GM12878 (cell line): ENCODE data around the gene NRXN3. TPM values are rescaled to one million over a fixed set of nuclear protein-coding genes. Genes with fewer than 3 reads are reported as not detected.

ENCODE experiments used
- ATAC-seq: fragments of 200-7000 bp; cut with Tn5 transposase; 3 replicates; pipeline ENCODE4 v1.9.1; 2020; ENCODE audit warnings: mild to moderate bottlenecking, moderate library complexity
- BruUV-seq: library from RNA; stranded (reverse); fragments of 400-500 nt; replicated peaks from 2 replicates; lab custom pipeline; 2021; lab: Mats Ljungman, UMichigan
- CTCF ChIA-PET: fragments of 300-600 bp; sonication (Branson Sonifier 250); formaldehyde crosslinking; extraction: SDS; loops from one replicate; lab custom pipeline; 2021; ENCODE audit warnings: inconsistent platforms; lab: Yijun Ruan, JAX
- POLR2A ChIA-PET: fragments of 350-600 bp; formaldehyde crosslinking; extraction: SDS; loops from one replicate; lab custom pipeline; 2021; ENCODE audit warnings: inconsistent platforms; lab: Charles Lee
- RAD21 ChIA-PET: fragments of 300-600 bp; sonication (Branson Sonifier 250); formaldehyde crosslinking; loops from one replicate; lab custom pipeline; 2023; ENCODE audit warnings: antibody characterized with exemption; ENCODE audit not compliant: unreplicated experiment; lab: Charles Lee
- SMC1A ChIA-PET: fragments of 300-600 bp; sonication (Branson Sonifier 250); formaldehyde crosslinking; loops from one replicate; lab custom pipeline; 2023; ENCODE audit not compliant: unreplicated experiment, uncharacterized antibody; lab: Charles Lee
- DNase-seq: peaks from one replicate; pipeline ENCODE4 v3.0.0-alpha.2; 2011; ENCODE audit warnings: low read depth, low spot score
- FAIRE-seq: peaks from 3 replicates; lab custom pipeline; 2011; peaks lifted over from hg19 to GRCh38; lab: Jason Lieb, UNC
- H2AFZ ChIP-seq: 2 replicates; pipeline ENCODE4 v1.6.0; 2011; ENCODE audit warnings: low read depth, low read length, control low read depth; ENCODE audit not compliant: control insufficient read depth
- H3K27ac ChIP-seq: 2 replicates; pipeline ENCODE4 v1.5.1; 2011; ENCODE audit warnings: control low read depth; ENCODE audit not compliant: control insufficient read depth, insufficient read depth
- H3K27me3 ChIP-seq, 2 experiments: replicated peaks in 1 of 2; 2 replicates each; pipeline versions ENCODE4 v1.6.0 to v1.6.1; 2011; ENCODE audit warnings: low read length in 1 of 2; ENCODE audit not compliant: control insufficient read depth in 2 of 2, insufficient read depth in 2 of 2
- H3K36me3 ChIP-seq, 2 experiments: 2 replicates each; pipeline ENCODE4 v1.5.1; 2011; ENCODE audit warnings: low read length in 1 of 2; ENCODE audit not compliant: control insufficient read depth in 2 of 2, insufficient read depth in 2 of 2
- H3K4me1 ChIP-seq: 2 replicates; pipeline ENCODE4 v1.6.1; 2011; ENCODE audit warnings: mild to moderate bottlenecking, low read length, moderate library complexity, mixed read lengths; ENCODE audit not compliant: control insufficient read depth, insufficient read depth
- H3K4me2 ChIP-seq: 2 replicates; pipeline ENCODE4 v1.6.0; 2011; ENCODE audit warnings: control low read depth; ENCODE audit not compliant: control insufficient read depth, insufficient read depth
- H3K4me3 ChIP-seq: fragments of 200-600 bp; sonication (generic); 2 replicates; pipeline ENCODE4 v1.5.1; 2016
- H3K79me2 ChIP-seq: 2 replicates; pipeline ENCODE4 v1.6.0; 2011; ENCODE audit warnings: low read length; ENCODE audit not compliant: control insufficient read depth, insufficient read depth
- H3K9ac ChIP-seq: 2 replicates; pipeline ENCODE4 v1.8.0; 2011; ENCODE audit warnings: low read length, control low read depth, mixed read lengths; ENCODE audit not compliant: control insufficient read depth, insufficient read depth
- H3K9me3 ChIP-seq: replicated peaks from 3 replicates; pipeline ENCODE4 v1.5.1; 2011; ENCODE audit warnings: mild to moderate bottlenecking, low read length; ENCODE audit not compliant: control insufficient read depth, insufficient read depth
- H4K20me1 ChIP-seq: 2 replicates; pipeline ENCODE4 v1.6.0; 2011; ENCODE audit not compliant: control insufficient read depth, insufficient read depth
- BCL11A ChIP-seq: IDR thresholded peaks from 2 replicates; pipeline ENCODE4 v1.6.1; 2011; ENCODE audit warnings: low read depth, low read length
- HDAC2 ChIP-seq: fragments of 200-600 bp; sonication (generic); IDR thresholded peaks from 2 replicates; pipeline ENCODE4 v1.6.1; 2017
- IKZF1 ChIP-seq: fragments of 450-650 bp; conservative IDR thresholded peaks from 2 replicates; pipeline ENCODE4 v1.6.1; 2017; ENCODE audit warnings: antibody characterized with exemption, mild to moderate bottlenecking
- JUNB ChIP-seq: IDR thresholded peaks from 2 replicates; pipeline ENCODE4 v1.6.1; 2016; ENCODE audit warnings: antibody characterized with exemption, mild to moderate bottlenecking
- JUND ChIP-seq: IDR thresholded peaks from 2 replicates; pipeline ENCODE4 v1.6.1; 2012; ENCODE audit warnings: low read depth, mild to moderate bottlenecking, low read length, improper control_type of control experiment, moderate library complexity
- LARP7 ChIP-seq: fragments of 450-650 bp; IDR thresholded peaks from 2 replicates; pipeline ENCODE4 v1.6.1; 2017; ENCODE audit warnings: mild to moderate bottlenecking
- SMC3 ChIP-seq: IDR thresholded peaks from 2 replicates; pipeline ENCODE4 v1.6.1; 2011; ENCODE audit warnings: low read length, improper control_type of control experiment, borderline replicate concordance
- TARDBP ChIP-seq: IDR thresholded peaks from 2 replicates; pipeline ENCODE4 v1.6.1; 2016; ENCODE audit warnings: borderline replicate concordance
- ZNF24 ChIP-seq: fragments of 450-650 bp; IDR thresholded peaks from 2 replicates; pipeline ENCODE4 v1.6.1; 2017; ENCODE audit warnings: antibody characterized with exemption, mild to moderate bottlenecking
- WGBS: methylation state at CpG from one replicate; pipeline ENCODE4 v1.1.6; 2016; ENCODE audit warnings: low lambda C conversion rate; ENCODE audit not compliant: insufficient replicate concordance, insufficient coverage; ENCODE audit errors: missing lambda C conversion rate; 5-methylcytosine and 5-hydroxymethylcytosine counted together
- in situ Hi-C: fragments of 300-500 bp; cut with MboI; formaldehyde crosslinking; loops from 9 replicates; pipeline ENCODE4 v1.14.3; 2018; ENCODE audit warnings: mixed read lengths
- intact Hi-C: fragments of 100-400 bp; cut with micrococcal nuclease; formaldehyde crosslinking; loops from one replicate; pipeline ENCODE4 v1.14.2; 2022; ENCODE audit not compliant: unreplicated experiment
- polyA plus RNA-seq, 11 experiments: library from polyadenylated mRNA; depleted of rRNA in 4 of 11; unstranded in 6 of 11; stranded (reverse) in 5 of 11; fragments of >200 nt; fragmentation: Nextera tagmentation in 4 of 11; fragmentation: Illumina TruSeq in 1 of 11; extraction: Ambion mirVana in 4 of 11; extraction: Trizol in 1 of 11; gene quantifications; 1 replicate in 1 of 11; 2 replicates in 10 of 11; pipeline versions ENCODE4 v1.2.1 to v1.2.3, GENCODE V29; 2011 to 2016; ENCODE audit warnings: inconsistent platforms in 2 of 11, missing spikeins in 2 of 11, low read depth in 1 of 11
- total RNA-seq, 4 experiments: library from RNA; depleted of rRNA in 3 of 4; stranded (reverse); fragments of >200 nt in 3 of 4; fragmentation: Illumina TruSeq in 1 of 4; extraction: Trizol in 1 of 4; gene quantifications; 2 replicates each; pipeline versions ENCODE4 v1.2.1 to v1.2.3, GENCODE V29; 2013 to 2021
- TF ChIP-seq, protein P1 (sequence below), 3 experiments: IDR thresholded peaks in 2 of 3; conservative IDR thresholded peaks in 1 of 3; 2 replicates each; pipeline ENCODE4 v1.5.1; 2011; ENCODE audit warnings: low read depth in 3 of 3, low read length in 3 of 3, mild to moderate bottlenecking in 3 of 3, control low read depth in 2 of 3, moderate library complexity in 2 of 3, inconsistent platforms in 1 of 3, mixed read lengths in 1 of 3; ENCODE audit not compliant: control insufficient read depth in 2 of 3, insufficient read depth in 1 of 3; ENCODE audit errors: extremely low read depth in 1 of 3
- TF ChIP-seq, protein P2 (sequence below): IDR thresholded peaks from 2 replicates; pipeline ENCODE4 v1.6.1; 2012; ENCODE audit warnings: mild to moderate bottlenecking, low read depth, low read length

The NRXN3 gene
- total and polyA plus RNA-seq, 10 of the 15 experiments (the other 5 are each of a cell fraction or from before 2014, with no cell fraction given): 0.52 to 3.3 (median 1.4) TPM

DNA sequence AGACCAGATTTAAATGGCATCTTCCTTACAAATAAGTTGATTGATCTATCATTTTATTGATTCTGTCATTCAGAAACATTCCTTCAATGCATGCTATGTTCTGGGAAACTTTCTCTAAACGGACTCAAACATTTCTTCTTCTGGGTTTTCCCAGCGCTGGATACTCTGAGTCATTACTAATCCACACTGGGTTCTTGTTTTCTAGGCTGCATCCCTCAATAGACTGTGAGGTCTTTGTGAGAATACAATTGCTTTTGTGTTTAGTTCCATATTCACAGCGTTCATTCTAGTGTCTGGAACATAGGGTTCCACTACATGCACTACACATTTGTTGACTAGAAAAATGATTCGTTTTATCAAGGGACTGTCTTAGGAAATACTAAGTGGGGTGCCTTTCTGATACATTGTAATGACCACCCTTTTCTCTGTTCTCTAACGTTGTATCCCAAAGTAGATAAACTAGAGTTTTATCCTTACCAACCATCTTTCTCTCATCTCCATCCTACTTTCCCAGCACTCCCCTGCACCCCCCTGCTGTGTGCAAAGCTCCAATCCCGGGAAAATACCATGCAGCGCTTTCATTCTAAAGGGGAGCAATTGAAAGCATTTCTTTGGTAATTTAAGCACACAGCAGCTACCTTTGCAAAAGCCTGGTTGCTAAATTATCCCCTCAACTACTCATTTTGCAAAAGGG is 1162.5 kb downstream of the NRXN3 start:
- Histone ChIP-seq H3K79me2 (no peaks in the 10 kb centered on the region), H3K4me2 (no peak overlapping the region), H3K27me3 (no peaks in the 10 kb centered on the region), H3K27ac (no peak overlapping the region), H3K4me1 (no peaks in the 10 kb centered on the region), H3K36me3 (no peaks in the 10 kb centered on the region), H3K9ac (no peak overlapping the region), H4K20me1 (no peaks in the 10 kb centered on the region), H2AFZ (no peak overlapping the region), H3K4me3 (no peak overlapping the region), H3K9me3 (no peaks in the 10 kb centered on the region; the same call in 2 of the 3 replicates)
- 0% methylated on average over 7 of the region's 7 CpGs for WGBS
- intact Hi-C loops (no loop called here), in situ Hi-C loops (no loop called here)
- no peak for ATAC-seq
- CTCF ChIA-PET: no interaction called here
- no peak for DNase-seq
- TF ChIP-seq LARP7: no peak
- TF ChIP-seq, protein P1, sequence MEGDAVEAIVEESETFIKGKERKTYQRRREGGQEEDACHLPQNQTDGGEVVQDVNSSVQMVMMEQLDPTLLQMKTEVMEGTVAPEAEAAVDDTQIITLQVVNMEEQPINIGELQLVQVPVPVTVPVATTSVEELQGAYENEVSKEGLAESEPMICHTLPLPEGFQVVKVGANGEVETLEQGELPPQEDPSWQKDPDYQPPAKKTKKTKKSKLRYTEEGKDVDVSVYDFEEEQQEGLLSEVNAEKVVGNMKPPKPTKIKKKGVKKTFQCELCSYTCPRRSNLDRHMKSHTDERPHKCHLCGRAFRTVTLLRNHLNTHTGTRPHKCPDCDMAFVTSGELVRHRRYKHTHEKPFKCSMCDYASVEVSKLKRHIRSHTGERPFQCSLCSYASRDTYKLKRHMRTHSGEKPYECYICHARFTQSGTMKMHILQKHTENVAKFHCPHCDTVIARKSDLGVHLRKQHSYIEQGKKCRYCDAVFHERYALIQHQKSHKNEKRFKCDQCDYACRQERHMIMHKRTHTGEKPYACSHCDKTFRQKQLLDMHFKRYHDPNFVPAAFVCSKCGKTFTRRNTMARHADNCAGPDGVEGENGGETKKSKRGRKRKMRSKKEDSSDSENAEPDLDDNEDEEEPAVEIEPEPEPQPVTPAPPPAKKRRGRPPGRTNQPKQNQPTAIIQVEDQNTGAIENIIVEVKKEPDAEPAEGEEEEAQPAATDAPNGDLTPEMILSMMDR (IDR thresholded peaks at IDR 0.05 in 2 of 3, conservative IDR thresholded peaks at IDR 0.05 in 1 of 3; ENCODE audit: control insufficient read depth in 2 of 3, extremely low read depth in 1 of 3, insufficient read depth in 1 of 3, low read depth in 3 of 3, low read length in 3 of 3): no peak
- TF ChIP-seq, protein P2, sequence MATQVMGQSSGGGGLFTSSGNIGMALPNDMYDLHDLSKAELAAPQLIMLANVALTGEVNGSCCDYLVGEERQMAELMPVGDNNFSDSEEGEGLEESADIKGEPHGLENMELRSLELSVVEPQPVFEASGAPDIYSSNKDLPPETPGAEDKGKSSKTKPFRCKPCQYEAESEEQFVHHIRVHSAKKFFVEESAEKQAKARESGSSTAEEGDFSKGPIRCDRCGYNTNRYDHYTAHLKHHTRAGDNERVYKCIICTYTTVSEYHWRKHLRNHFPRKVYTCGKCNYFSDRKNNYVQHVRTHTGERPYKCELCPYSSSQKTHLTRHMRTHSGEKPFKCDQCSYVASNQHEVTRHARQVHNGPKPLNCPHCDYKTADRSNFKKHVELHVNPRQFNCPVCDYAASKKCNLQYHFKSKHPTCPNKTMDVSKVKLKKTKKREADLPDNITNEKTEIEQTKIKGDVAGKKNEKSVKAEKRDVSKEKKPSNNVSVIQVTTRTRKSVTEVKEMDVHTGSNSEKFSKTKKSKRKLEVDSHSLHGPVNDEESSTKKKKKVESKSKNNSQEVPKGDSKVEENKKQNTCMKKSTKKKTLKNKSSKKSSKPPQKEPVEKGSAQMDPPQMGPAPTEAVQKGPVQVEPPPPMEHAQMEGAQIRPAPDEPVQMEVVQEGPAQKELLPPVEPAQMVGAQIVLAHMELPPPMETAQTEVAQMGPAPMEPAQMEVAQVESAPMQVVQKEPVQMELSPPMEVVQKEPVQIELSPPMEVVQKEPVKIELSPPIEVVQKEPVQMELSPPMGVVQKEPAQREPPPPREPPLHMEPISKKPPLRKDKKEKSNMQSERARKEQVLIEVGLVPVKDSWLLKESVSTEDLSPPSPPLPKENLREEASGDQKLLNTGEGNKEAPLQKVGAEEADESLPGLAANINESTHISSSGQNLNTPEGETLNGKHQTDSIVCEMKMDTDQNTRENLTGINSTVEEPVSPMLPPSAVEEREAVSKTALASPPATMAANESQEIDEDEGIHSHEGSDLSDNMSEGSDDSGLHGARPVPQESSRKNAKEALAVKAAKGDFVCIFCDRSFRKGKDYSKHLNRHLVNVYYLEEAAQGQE: no peak
- no peak for TF ChIP-seq TARDBP
- no peak for TF ChIP-seq JUNB
- TF ChIP-seq HDAC2: no peak
- TF ChIP-seq ZNF24: no peak
- no peak for TF ChIP-seq JUND
- no peak for TF ChIP-seq IKZF1
- TF ChIP-seq BCL11A: no peak
- no peak for TF ChIP-seq SMC3
- POLR2A ChIA-PET: no interaction called here
- FAIRE-seq: no peak
- RAD21 ChIA-PET: no interaction called here
- SMC1A ChIA-PET: no interaction called here
- BruUV-seq: no TSS peak
